Measurements from ENCODE around the gene ANKLE2. TPM values are rescaled to one million over a fixed set of nuclear protein-coding genes. Genes with fewer than 3 reads are reported as not detected.

ANKLE2 gene
- total RNA-seq, 1 donor from 2014 or later, result 54.2 TPM

GRCh38 chr12:132803888-132804287 lies 42.3 kb upstream of the ANKLE2 start:
- intact Hi-C loops (cut with DNase I), result no loop called here
- H3K36me3 ChIP-seq, result peaks cover 84 to 95% of the 10 kb centered on the region in 2 donors

GRCh38 chr12:132803125-132803524 lies 41.5 kb upstream of the ANKLE2 start:
- no peak overlapping the region for H3K27ac ChIP-seq
- no peak for TF ChIP-seq CTCF (IDR thresholded peaks at IDR 0.05)
- H3K9me3 ChIP-seq, result no peaks in the 10 kb centered on the region
- no peaks in the 10 kb centered on the region for H3K27me3 ChIP-seq
- DNase-seq (ENCODE audit: low spot score in 2 of 2), result no peak
- peaks cover 84 to 95% of the 10 kb centered on the region in 2 donors for H3K36me3 ChIP-seq
- H3K4me1 ChIP-seq, result no peaks in the 10 kb centered on the region
- H3K4me3 ChIP-seq, result no peak overlapping the region
- intact Hi-C loops (cut with DNase I), result no loop called here

More at GRCh38 chr12:132803888-132804287, 42.3 kb upstream of the ANKLE2 start:
- TF ChIP-seq CTCF (IDR thresholded peaks at IDR 0.05), result no peak
- Histone ChIP-seq H3K27ac (no peak overlapping the region), H3K4me3 (no peak overlapping the region), H3K4me1 (no peaks in the 10 kb centered on the region), H3K27me3 (no peaks in the 10 kb centered on the region), H3K9me3 (no peaks in the 10 kb centered on the region)
- no peak for DNase-seq (ENCODE audit: low spot score in 2 of 2)

- intact Hi-C loops (cut with DNase I), result no loop called here
- H3K4me3 ChIP-seq, result no peak overlapping the region
Observed at GRCh38 chr12:132801741-132802140, 40.1 kb upstream of the ANKLE2 start.

GRCh38 chr12:132798836-132799235 lies 37.2 kb upstream of the ANKLE2 start:
- intact Hi-C loops (cut with DNase I), result no loop called here
- no peaks in the 10 kb centered on the region for H3K27me3 ChIP-seq
- no peak overlapping the region for H3K27ac ChIP-seq
- H3K36me3 ChIP-seq, result peaks cover 83 to 99% of the 10 kb centered on the region in 2 donors
- H3K4me3 ChIP-seq, result no peak overlapping the region
- no peak for TF ChIP-seq CTCF (IDR thresholded peaks at IDR 0.05)
- DNase-seq (ENCODE audit: low spot score in 2 of 2), result no peak
- H3K9me3 ChIP-seq, result no peaks in the 10 kb centered on the region
- H3K4me1 ChIP-seq, result no peaks in the 10 kb centered on the region

More at GRCh38 chr12:132801741-132802140, 40.1 kb upstream of the ANKLE2 start:
- Histone ChIP-seq H3K27ac (no peak overlapping the region), H3K9me3 (no peaks in the 10 kb centered on the region), H3K27me3 (no peaks in the 10 kb centered on the region), H3K36me3 (peaks cover 84 to 95% of the 10 kb centered on the region in 2 donors), H3K4me1 (no peaks in the 10 kb centered on the region)
- no peak for TF ChIP-seq CTCF (IDR thresholded peaks at IDR 0.05)
- no peak for DNase-seq (ENCODE audit: low spot score in 2 of 2)

GRCh38 chr12:132797820-132798570 lies 36.4 kb upstream of the ANKLE2 start:
- Histone ChIP-seq H3K4me3 (no peak overlapping the region), H3K9me3 (no peaks in the 10 kb centered on the region), H3K4me1 (no peaks in the 10 kb centered on the region), H3K36me3 (peaks cover 80 to 94% of the 10 kb centered on the region in 2 donors), H3K27ac (no peak overlapping the region), H3K27me3 (no peaks in the 10 kb centered on the region)
- no peak for DNase-seq (ENCODE audit: low spot score in 2 of 2)
- intact Hi-C loops (cut with DNase I), result no loop called here
- no peak for TF ChIP-seq CTCF (IDR thresholded peaks at IDR 0.05)

Measured in ascending aorta (tissue), 2 donors.